T-helper 22 cell (primary cell): ENCODE measurements around the gene MED12L.
"Not testable (repeated sequence)": the region's sequence is repeated elsewhere in the genome, so short reads cannot be mapped to it uniquely, and the experiment has no call there.

Experiments
- DNase-seq: peaks from one replicate; pipeline ENCODE4 v3.0.0-alpha.2; 2020; ENCODE audit warnings: low read depth

MED12L gene

GRCh38 chr3:151372063-151372820 is 286.8 kb downstream of the MED12L start:
- no peak for DNase-seq

- DNase-seq = no peak
These were observed 292.4 kb downstream of the MED12L start for GRCh38 chr3:151377768-151378385.

DNA sequence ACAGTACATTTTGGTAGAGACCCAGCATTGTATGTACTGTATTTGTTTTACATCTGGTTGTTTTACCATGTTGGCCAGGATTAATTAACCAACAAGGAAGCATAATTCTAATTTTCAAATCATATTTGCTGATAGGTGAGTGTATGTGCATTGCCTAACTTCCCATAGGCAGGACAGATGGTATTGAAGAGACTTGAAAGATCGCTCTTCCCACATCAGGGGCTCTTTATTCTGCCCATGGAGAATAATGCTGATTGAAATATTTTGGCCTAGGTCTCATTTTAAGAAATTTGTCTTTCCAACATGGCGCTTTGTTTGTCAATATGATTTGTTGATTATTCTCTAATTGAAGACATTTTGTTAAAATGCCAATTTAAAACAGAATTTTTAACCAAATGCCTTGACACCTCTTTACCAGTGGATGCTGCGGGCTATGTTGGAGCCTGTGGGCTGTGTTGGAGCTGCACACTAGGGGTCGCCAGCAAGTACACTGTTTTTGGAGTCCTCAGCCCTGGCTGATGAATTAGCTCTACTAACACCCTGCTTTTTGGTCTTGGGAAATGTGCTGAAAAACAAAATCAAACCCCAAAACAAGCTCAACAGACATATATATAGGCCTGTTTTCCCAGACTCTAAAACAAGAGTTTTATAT is 293.7 kb downstream of the MED12L start:
- DNase-seq = no peak

GRCh38 chr3:151382671-151383070 is 297.2 kb downstream of the MED12L start:
- DNase-seq = no peak

- DNase-seq = no peak
These were observed 297.6 kb downstream of the MED12L start for GRCh38 chr3:151383111-151383510.

DNA sequence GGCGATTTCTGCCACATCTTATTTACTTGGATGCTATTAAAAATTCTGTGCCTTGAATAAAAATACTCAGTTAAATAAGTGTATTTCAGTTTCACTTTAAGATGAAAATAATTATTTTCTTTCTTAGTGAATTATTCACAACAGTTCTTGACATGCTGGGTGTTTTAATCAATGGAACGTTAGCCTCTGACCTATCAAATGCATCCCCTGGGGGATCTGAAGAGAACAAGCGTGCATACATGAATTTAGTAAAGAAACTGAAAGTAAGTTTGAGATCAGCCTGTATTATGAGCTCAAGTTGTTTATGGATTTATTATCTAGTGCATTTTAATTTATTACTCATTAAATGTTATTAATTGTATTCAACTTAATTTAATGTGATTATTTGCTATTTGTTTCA is 298.5 kb downstream of the MED12L start:
- DNase-seq = no peak

- no peak for DNase-seq
These were observed 299.3 kb downstream of the MED12L start, which contains the start of gene P2RY12 for GRCh38 chr3:151384741-151385174. TSS of gene P2RY12 (minus strand) at chr3:151384753. CDS start at chr3:151338845, 45,908 bp downstream.

DNA sequence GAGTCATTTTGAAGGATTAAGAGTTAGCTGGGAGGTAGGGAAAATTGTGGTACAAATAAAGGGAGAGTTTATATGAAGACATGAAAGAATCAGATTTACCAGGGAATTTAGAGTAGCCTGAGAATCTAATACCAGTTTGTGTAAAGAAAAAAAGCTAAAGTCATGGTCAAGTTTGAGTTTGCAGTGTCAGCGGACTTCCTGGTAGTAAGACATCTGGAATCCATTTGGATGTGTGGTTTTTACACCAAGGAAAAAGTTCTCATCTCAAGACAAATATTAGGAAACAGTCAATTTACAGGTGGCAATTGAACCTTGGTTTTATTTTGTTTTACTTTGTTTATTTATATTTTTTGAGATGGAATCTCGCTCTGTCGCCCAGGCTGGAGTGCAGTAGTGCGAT is 300.6 kb downstream of the MED12L start:
- DNase-seq = no peak

- DNase-seq = no peak
These were observed 302.0 kb downstream of the MED12L start for GRCh38 chr3:151387432-151387831.

- no peak for DNase-seq
These were observed 302.4 kb downstream of the MED12L start for GRCh38 chr3:151387842-151388241.

- no peak for DNase-seq
These were observed 306.3 kb downstream of the MED12L start for GRCh38 chr3:151391720-151392119.

- not testable (repeated sequence) for DNase-seq
These were observed 306.7 kb downstream of the MED12L start for GRCh38 chr3:151392191-151392590.

- DNase-seq = no peak
These were observed 307.8 kb downstream of the MED12L start for GRCh38 chr3:151393146-151393830.

DNA sequence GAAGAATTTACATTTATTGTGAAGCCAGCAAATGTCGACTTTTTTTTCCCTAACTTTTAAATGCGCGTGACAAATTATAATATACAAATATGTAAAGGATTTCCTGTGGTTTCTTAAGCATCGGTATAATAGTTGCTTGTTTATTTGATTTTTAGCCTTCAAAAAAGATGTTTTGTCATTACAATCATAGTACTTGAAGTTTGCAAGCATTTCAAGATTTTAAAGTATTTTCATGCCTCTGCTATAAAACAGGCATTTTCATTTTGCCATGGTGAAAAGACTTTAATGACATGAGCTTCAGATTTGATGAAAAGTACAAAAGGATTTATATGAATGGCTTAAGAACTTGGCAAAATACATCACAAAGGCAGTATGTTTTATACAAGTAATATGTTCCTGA is 308.5 kb downstream of the MED12L start:
- DNase-seq = no peak

DNA sequence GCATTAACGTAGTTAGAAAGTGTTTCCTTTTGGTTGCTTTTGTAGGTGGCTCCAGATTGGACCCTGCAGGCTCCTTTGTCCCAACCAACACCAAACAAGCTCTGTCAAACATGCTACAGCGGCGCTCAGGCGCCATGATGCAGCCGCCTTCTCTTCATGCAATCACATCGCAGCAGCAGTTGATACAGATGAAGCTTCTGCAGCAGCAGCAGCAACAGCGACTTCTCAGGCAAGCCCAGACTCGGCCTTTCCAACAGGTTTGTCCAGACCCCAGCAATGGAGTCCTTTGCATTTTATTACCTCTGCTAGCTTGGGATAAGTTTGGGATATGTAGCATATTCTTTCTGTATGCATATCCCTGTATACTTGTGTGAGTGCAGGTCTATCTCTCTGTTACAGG is 309.1 kb downstream of the MED12L start:
- DNase-seq = no peak

- no peak for DNase-seq
These were observed 310.3 kb downstream of the MED12L start for GRCh38 chr3:151395806-151396205.

GRCh38 chr3:151398895-151399294 is 313.4 kb downstream of the MED12L start:
- no peak for DNase-seq

DNA sequence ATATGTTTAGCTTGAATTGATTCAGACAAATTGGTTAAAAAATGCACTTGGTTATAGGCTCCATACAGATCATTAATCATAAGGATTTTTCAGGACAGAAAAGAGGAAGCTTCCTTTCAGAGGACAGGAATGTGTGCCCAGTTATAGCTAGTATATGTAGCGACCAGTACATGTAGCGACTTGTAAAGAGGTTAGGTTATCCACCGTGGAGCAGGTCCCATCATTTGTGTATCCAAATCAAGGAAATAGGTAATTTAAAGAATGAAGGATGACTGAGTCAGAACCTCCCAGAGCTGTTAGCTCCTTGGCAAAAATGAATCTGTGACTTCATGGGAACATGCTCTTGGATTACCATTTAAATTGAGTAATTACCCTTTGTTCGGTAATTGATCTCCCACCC is 314.9 kb downstream of the MED12L start:
- no peak for DNase-seq

- no peak for DNase-seq
These were observed 316.9 kb downstream of the MED12L start for GRCh38 chr3:151402349-151402748.

DNA sequence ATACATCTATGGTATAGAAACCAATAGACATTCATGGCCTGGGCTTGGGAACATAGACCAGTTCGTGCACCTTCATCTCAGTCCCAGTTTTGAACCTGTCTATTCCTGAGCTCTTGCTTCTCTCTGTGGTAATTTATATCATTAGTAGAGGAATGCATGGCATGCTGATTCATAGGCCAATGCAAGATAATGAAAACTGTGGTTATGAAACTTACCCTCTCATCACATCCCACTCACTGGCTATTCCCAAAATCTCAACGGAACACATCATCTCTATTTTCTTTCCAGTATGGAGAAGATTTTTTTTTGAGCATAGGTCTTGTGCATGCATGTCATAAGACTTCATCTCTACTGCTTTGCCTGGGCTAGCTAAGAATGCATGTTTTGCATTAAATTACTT is 317.8 kb downstream of the MED12L start:
- no peak for DNase-seq

- no peak for DNase-seq
These were observed 318.9 kb downstream of the MED12L start for GRCh38 chr3:151404316-151404715.

DNA sequence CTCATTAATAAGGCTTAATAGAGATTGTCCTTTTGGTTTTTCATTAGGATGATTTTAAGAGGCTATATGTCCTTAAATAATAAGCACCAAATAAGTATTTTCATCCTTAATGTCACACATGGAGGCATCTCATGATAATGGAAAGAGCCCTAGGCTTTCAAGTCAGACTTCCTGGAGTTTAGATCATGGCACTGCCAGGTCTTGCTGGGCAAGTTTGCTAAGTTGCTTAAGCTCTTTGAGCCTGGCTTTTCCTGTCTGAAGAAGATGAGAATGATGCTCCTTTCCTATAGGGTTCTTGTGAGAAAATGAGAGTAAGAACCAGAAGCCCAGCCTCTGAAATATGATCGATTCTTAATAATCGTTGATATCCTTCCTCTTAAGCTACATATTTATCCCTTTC is 322.5 kb downstream of the MED12L start:
- DNase-seq = no peak
